Activated naive CD4-positive, alpha-beta T cell treated with anti-CD3 and anti-CD28 coated beads, Interleukin-2, amount 50 U/mL, for 72 hours (primary cell): Measurements from ENCODE around the gene CNTNAP4. TPM values are rescaled to one million over a fixed set of nuclear protein-coding genes. Genes with fewer than 3 reads are reported as not detected.

Experiments used
- ATAC-seq, 2 donors: fragments of 150-1000 bp; cut with Tn5 transposase; 2 replicates each; pipeline ENCODE4 v1.10.0; 2021; ENCODE audit warnings: mild to moderate bottlenecking in 2 of 2, moderate library complexity in 2 of 2
- DNase-seq, 2 donors: peaks; one replicate each; pipeline ENCODE4 v3.0.0; 2021 to 2022; ENCODE audit warnings: low spot score in 2 of 2
- H3K27ac Mint-ChIP-seq, 2 donors: one replicate each; pipeline ENCODE4 v1.8.0; 2022; ENCODE audit warnings: mild to moderate bottlenecking in 2 of 2, mixed read lengths in 2 of 2
- H3K36me3 Mint-ChIP-seq, 2 donors: one replicate each; pipeline ENCODE4 v1.8.0; 2022; ENCODE audit warnings: mixed read lengths in 2 of 2
- H3K9me3 Mint-ChIP-seq, 2 donors: one replicate each; pipeline ENCODE4 v1.8.0; 2022; ENCODE audit warnings: mixed read lengths in 2 of 2
- total RNA-seq, 2 donors: library from RNA; stranded (reverse); gene quantifications; one replicate each; pipeline ENCODE4 v1.2.3, GENCODE V29; 2022

Gene CNTNAP4
- total RNA-seq, 2 donors from 2014 or later, result not detected

GRCh38 chr16:76574651-76575050, 297.4 kb downstream of the CNTNAP4 start:
- Mint-ChIP-seq H3K9me3 (peaks cover 0 to 4% of the 10 kb centered on the region in 2 donors), H3K36me3 (no peaks in the 10 kb centered on the region), H3K27ac (no peak overlapping the region)
- DNase-seq (no peak), ATAC-seq (no peak)

- ATAC-seq, result no peak
Measured at GRCh38 chr16:76576526-76576925, 299.3 kb downstream of the CNTNAP4 start.

DNA sequence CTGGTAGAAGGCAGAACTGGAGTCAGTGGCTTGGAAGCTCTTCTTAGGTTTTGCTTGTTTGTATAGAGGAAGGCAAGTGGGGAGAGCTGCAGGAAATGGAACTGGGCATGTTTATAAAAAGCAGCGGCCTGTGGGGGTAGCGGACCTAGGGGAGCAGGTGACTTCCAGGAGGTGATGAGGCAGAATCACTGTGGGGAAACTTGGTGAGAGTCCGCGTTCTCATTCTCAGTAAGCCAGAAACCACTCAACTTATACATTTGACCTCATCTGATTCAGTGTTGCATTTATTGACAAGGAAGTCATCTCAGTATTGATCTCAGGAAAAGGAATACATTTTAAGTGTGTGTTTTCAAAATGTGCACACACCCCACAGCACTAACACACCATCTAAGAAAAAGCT, 299.8 kb downstream of the CNTNAP4 start:
- Mint-ChIP-seq H3K27ac (no peak overlapping the region), H3K36me3 (no peaks in the 10 kb centered on the region), H3K9me3 (peaks cover 0 to 5% of the 10 kb centered on the region in 2 donors)
- ATAC-seq (peak in 1 of 2 donors; percentile 49), DNase-seq (no peak)

More at GRCh38 chr16:76576526-76576925, 299.3 kb downstream of the CNTNAP4 start:
- H3K36me3 Mint-ChIP-seq, result no peaks in the 10 kb centered on the region
- DNase-seq, result no peak
- no peak overlapping the region for H3K27ac Mint-ChIP-seq
- peaks cover 0 to under 1% of the 10 kb centered on the region in 2 donors for H3K9me3 Mint-ChIP-seq

DNA sequence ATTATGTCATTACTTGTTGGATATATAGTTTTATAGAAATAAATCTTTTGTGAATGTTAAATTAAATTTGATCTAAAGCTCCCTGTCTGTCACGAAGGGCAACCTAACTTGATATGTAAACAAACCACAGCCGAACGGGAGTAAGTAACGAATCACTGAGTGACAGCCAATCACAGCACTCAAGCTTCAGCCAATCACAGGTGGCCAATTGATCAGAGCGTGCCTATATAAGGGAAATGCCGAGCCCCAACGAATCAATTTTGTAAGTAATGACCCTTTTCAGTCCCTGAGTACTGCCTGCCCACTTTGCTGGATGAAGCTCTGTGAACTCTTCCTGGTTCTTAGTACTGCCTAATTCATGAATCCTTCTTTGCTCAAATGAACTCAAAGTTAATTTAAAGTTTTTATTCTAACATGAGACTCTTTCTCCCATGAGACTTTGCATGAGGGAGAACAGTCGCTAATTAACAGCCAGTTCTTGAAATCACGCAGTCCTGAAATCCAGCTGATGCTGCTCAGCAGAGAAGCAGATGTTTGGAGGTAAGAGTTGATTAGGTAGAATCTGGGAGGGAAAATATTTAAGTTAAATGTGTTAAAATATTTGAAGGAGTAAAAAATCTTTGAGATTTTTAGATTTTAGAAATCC, 302.2 kb downstream of the CNTNAP4 start:
- no peak for ATAC-seq
- Mint-ChIP-seq H3K36me3 (no peaks in the 10 kb centered on the region), H3K9me3 (peaks cover 0 to 6% of the 10 kb centered on the region in 2 donors), H3K27ac (no peak overlapping the region)
- DNase-seq, result no peak

GRCh38 chr16:76583466-76583865, 306.3 kb downstream of the CNTNAP4 start:
- no peak for DNase-seq
- ATAC-seq, result no peak
- Mint-ChIP-seq H3K36me3 (no peaks in the 10 kb centered on the region), H3K27ac (no peak overlapping the region), H3K9me3 (peaks cover 3 to 9% of the 10 kb centered on the region in 2 donors)

DNA sequence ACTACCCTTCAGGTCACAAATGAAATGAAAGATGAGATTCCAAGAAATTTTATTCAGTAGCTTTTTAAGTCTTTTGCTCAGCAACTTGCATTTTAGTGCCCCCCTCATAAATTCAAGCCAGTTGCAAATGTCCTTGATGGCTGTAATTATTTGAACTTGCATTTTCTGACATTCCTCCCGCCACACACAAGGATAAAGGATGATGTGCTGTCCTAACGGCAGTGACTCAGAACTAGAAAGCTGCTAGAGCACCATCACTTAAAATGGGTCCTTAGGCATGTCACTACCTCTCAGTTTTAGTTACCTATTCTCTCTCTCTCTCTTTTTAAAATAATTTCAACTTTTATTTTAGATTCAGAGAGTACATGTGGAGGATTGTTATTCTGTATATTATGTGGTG, 306.7 kb downstream of the CNTNAP4 start:
- no peak for ATAC-seq
- no peak overlapping the region for H3K27ac Mint-ChIP-seq
- DNase-seq, result no peak
- H3K9me3 Mint-ChIP-seq, result peaks cover 3 to 9% of the 10 kb centered on the region in 2 donors
- no peaks in the 10 kb centered on the region for H3K36me3 Mint-ChIP-seq

DNA sequence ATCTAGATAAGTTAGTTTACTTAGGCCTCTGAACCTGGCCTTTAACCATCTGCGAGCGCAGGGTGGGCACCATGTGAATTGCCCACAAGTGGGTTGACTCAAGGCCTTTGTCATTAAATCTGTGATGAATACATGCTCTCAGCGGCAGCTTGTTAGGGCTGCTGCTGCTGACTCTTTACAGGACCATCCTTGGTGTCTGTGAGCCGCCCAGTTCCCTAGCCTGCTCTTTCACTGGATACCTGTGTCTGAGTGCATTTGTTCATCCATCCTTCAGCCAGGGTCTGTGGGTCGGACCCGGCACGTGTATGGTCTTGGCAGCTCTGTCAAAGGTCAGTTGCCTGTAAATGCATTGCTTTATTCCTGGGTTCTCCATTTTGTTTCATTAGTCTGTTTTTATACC, 321.3 kb downstream of the CNTNAP4 start:
- Mint-ChIP-seq H3K9me3 (peaks cover 0 to 9% of the 10 kb centered on the region in 2 donors), H3K27ac (no peak overlapping the region), H3K36me3 (no peaks in the 10 kb centered on the region)
- DNase-seq (no peak), ATAC-seq (no peak)

DNA sequence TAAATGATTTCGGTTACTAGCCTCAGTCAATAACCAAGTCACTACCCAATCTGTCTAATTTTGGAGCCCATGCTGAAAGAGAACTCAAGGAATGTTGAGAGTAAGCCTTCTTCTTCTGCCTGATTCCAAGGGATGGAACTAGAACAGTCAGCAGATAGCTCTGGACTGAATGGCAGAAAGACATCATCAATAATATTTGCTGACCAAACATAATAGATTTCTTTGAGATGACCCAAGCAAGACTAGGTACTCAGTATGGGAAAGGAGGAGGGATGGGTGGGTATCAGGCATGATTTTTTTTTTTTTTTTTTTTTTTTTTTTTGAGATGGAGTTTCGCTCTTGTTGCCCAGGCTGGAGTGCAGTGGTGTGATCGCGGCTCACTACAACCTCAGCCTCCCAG, 330.1 kb downstream of the CNTNAP4 start:
- H3K27ac Mint-ChIP-seq, result no peak overlapping the region
- no peak for ATAC-seq
- H3K9me3 Mint-ChIP-seq, result peaks cover 0 to 9% of the 10 kb centered on the region in 2 donors
- no peak for DNase-seq
- H3K36me3 Mint-ChIP-seq, result no peaks in the 10 kb centered on the region
